ENCODE data around the gene TRIM9.
A peak's percentile ranks its signal among the peaks of the same experiment; 100 is the strongest.

Gene TRIM9

GRCh38 chr14:50955373-50956043, 139.4 kb downstream of the TRIM9 start:
- TF ChIP-seq Cebpa-rat (IDR thresholded peaks at IDR 0.05), result no peak
- peaks cover 0 to 47% (median 12%) of the 10 kb centered on the region in 10 experiments; a peak in 13 of 20 replicates for H3K4me1 ChIP-seq
- peak overlapping the region in 10 of 11 experiments; percentile 8 to 94 (median 60); a peak in 17 of 22 replicates for H3K27ac ChIP-seq
- H3K4me3 ChIP-seq, result 0 out of 20 replicates have a peak overlapping the region, but pooled peaks of 1 of the 10 experiments have one; percentile 3
- peak overlapping the region in 5 of 11 experiments; percentile 50 to 94 (median 81); a peak in 11 of 22 replicates for H3K4me2 ChIP-seq
- peak overlapping the region in 5 of 11 experiments; percentile 39 to 78 (median 73); a peak in 8 of 22 replicates for H3K9ac ChIP-seq
- no peaks in the 10 kb centered on the region for H4K20me1 ChIP-seq
- H3K36me3 ChIP-seq, result no peaks in the 10 kb centered on the region
- no peaks in the 10 kb centered on the region for H3K27me3 ChIP-seq
- 0 out of 22 replicates have a peak, but pooled peaks cover 0 to 5% (median 0%) of the 10 kb centered on the region in 11 experiments for H3K9me3 ChIP-seq (replicated peaks in 1 of 11)

DNA sequence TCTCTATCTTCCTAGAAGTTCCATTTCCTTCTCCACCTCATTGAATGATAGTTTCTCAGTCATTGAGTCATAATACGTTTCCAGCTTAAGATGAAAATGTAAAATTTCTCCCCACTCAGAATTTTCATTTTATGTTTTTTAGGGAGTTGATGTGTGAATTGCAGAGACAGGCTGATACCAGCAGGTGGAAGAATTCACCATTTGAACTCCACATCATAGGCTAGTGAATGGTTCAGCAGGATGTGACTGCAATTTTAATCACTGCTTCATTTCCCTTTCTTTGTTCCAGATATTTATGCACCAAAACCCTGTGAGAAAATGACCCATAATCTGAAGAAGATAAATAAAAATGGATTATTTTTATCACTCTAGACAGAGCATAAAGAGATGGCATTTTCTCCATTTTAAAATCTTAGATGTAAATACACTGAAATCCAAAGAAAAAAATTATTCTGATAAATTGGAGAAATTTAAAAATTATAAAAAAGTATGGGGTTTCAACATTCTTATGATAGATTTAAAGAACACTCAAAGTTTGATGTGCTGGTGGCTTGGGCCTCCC, 140.0 kb downstream of the TRIM9 start:
- peak overlapping the region in 5 of 11 experiments; percentile 39 to 78 (median 73); a peak in 8 of 22 replicates for H3K9ac ChIP-seq
- peak overlapping the region in 5 of 11 experiments; percentile 50 to 94 (median 81); a peak in 10 of 22 replicates for H3K4me2 ChIP-seq
- H3K4me1 ChIP-seq, result peaks cover 0 to 47% (median 12%) of the 10 kb centered on the region in 10 experiments; a peak in 13 of 20 replicates
- 0 out of 22 replicates have a peak, but pooled peaks cover 0 to 5% (median 0%) of the 10 kb centered on the region in 11 experiments for H3K9me3 ChIP-seq (replicated peaks in 1 of 11)
- no peaks in the 10 kb centered on the region for H3K36me3 ChIP-seq
- no peak for TF ChIP-seq Cebpa-rat (IDR thresholded peaks at IDR 0.05)
- peak overlapping the region in 8 of 11 experiments; percentile 13 to 94 (median 76); a peak in 14 of 22 replicates for H3K27ac ChIP-seq
- no peaks in the 10 kb centered on the region for H4K20me1 ChIP-seq
- no peak overlapping the region for H3K4me3 ChIP-seq
- no peaks in the 10 kb centered on the region for H3K27me3 ChIP-seq

DNA sequence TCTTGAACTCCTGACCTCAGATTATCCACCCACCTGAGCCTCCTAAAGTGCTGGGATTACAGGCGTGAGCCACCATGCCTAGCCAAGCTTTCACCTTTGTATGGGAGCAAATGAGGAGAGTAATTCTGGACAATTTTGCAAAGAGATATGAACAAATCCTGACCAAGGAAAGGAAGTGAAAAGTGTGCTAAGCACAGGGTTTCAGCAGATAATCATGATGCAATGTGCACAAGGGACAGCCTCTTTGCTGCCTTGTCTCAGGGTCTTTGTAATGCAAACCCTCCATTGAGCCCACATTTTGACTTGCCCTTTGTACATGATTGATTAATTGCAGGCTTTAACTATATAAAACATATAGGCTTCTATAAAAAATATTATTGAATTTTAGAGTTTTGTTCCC, 141.4 kb downstream of the TRIM9 start:
- Histone ChIP-seq H3K4me1 (peaks cover 0 to 47% (median 12%) of the 10 kb centered on the region in 10 experiments; a peak in 13 of 20 replicates), H3K9me3 (replicated peaks in 1 of 11) (peaks cover 7 to 13% (median 8%) of the 10 kb centered on the region in 11 experiments), H3K27ac (no peak overlapping the region), H3K36me3 (no peaks in the 10 kb centered on the region), H4K20me1 (no peaks in the 10 kb centered on the region), H3K27me3 (no peaks in the 10 kb centered on the region), H3K4me2 (peak overlapping the region in 4 of 11 experiments; percentile 15 to 94 (median 38); a peak in 7 of 22 replicates), H3K4me3 (no peak overlapping the region), H3K9ac (no peak overlapping the region)
- no peak for TF ChIP-seq Cebpa-rat (IDR thresholded peaks at IDR 0.05)

GRCh38 chr14:50951032-50951431, 143.9 kb downstream of the TRIM9 start:
- H3K4me3 ChIP-seq, result no peak overlapping the region
- H3K4me1 ChIP-seq, result peaks cover 0 to 59% (median 12%) of the 10 kb centered on the region in 10 experiments; a peak in 13 of 20 replicates
- peak overlapping the region in 3 of 11 experiments; percentile 47 to 77 (median 62); a peak in 6 of 22 replicates for H3K4me2 ChIP-seq
- no peak overlapping the region for H3K9ac ChIP-seq
- H3K27ac ChIP-seq, result 0 out of 22 replicates have a peak overlapping the region, but pooled peaks of 1 of the 11 experiments have one; percentile 30
- no peak for TF ChIP-seq Cebpa-rat (IDR thresholded peaks at IDR 0.05)
- H3K9me3 ChIP-seq (replicated peaks in 1 of 11), result peaks cover 8 to 17% (median 14%) of the 10 kb centered on the region in 11 experiments
- H4K20me1 ChIP-seq, result no peaks in the 10 kb centered on the region
- no peaks in the 10 kb centered on the region for H3K36me3 ChIP-seq
- no peaks in the 10 kb centered on the region for H3K27me3 ChIP-seq

- H3K4me3 ChIP-seq, result no peak overlapping the region
- no peak for TF ChIP-seq Cebpa-rat (IDR thresholded peaks at IDR 0.05)
- no peak overlapping the region for H3K9ac ChIP-seq
- H3K4me2 ChIP-seq, result no peak overlapping the region
- peaks cover 0 to 25% (median 23%) of the 10 kb centered on the region in 11 experiments; a peak in 20 of 22 replicates for H3K27me3 ChIP-seq
- H3K4me1 ChIP-seq, result peaks cover 0 to 34% (median 20%) of the 10 kb centered on the region in 10 experiments; a peak in 18 of 20 replicates
- peaks cover 8 to 32% (median 16%) of the 10 kb centered on the region in 11 experiments for H3K9me3 ChIP-seq (replicated peaks in 1 of 11)
- 0 out of 22 replicates have a peak, but pooled peaks cover 0 to 7% (median 0%) of the 10 kb centered on the region in 11 experiments for H3K36me3 ChIP-seq
- peaks cover 0 to 2% (median 0%) of the 10 kb centered on the region in 11 experiments; a peak in 1 of 22 replicates for H4K20me1 ChIP-seq
- no peak overlapping the region for H3K27ac ChIP-seq
Measured at GRCh38 chr14:50948205-50948604, 146.7 kb downstream of the TRIM9 start.

DNA sequence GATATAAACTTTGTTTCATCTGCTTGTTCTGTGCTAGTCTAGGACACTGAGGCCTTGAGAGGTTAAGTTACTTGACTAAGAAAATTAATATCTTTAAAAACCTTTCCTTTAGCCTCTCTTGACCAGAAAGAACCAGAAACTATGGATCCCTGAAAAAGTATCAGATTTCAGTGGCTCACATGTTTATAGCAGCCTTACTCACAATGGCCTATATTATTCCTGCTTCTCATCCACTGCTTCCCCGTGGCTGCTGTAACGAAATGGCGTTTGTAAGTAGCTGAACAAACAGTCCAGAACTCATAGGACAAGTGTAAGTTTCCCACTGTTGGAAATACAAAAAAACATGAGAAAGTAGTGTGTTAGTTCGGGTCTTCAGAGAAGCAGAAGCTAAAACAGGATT, 147.5 kb downstream of the TRIM9 start:
- Histone ChIP-seq H3K36me3 (peaks cover 0 to 14% (median 0%) of the 10 kb centered on the region in 11 experiments; a peak in 5 of 22 replicates), H3K9ac (no peak overlapping the region), H3K4me1 (peaks cover 0 to 33% (median 20%) of the 10 kb centered on the region in 10 experiments; a peak in 18 of 20 replicates), H3K4me2 (peak overlapping the region in 1 of 11 experiments; percentile 13; a peak in 3 of 22 replicates), H3K27me3 (peaks cover 0 to 33% (median 31%) of the 10 kb centered on the region in 11 experiments; a peak in 20 of 22 replicates), H4K20me1 (peaks cover 0 to 10% (median 0%) of the 10 kb centered on the region in 11 experiments; a peak in 2 of 22 replicates), H3K9me3 (replicated peaks in 1 of 11) (peaks cover 8 to 35% (median 16%) of the 10 kb centered on the region in 11 experiments), H3K27ac (no peak overlapping the region), H3K4me3 (no peak overlapping the region)
- TF ChIP-seq Cebpa-rat (IDR thresholded peaks at IDR 0.05), result no peak

DNA sequence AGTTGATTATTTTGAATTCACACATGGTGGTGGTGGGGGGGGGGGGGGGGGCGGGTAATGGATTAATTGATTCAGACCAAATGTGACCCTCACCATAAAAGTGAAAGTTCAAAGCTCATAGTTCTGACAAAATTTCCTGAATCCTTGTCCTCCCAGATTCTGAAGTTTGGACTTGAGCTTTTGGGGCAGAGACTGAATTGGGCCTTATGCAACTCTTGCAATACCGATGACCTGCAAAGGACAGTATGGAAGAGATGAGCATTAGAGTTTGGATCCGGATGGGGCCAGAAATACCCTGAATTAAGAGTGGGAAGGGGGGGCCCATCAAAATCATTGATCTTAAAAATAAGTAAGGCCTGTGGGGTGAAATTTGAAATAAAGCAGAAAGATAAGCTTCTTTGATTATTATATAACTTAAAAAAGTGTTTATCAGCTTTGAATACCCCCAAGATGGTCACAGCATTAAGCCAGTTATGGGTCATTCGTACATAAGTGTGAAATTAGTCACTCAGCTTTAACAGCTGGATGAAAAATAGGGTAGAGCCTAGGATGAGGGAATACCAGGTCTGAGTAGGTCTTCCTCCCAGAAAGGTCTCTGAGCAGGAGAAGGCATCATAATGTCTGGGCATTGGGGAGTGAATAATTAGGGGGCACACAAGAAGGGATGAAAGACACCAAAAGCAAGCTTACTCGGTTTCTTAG, 148.5 kb downstream of the TRIM9 start:
- H3K27ac ChIP-seq, result no peak overlapping the region
- H3K9ac ChIP-seq, result no peak overlapping the region
- H3K4me2 ChIP-seq, result peak overlapping the region in 2 of 11 experiments; percentile 13 to 62; a peak in 4 of 22 replicates
- H3K4me1 ChIP-seq, result peaks cover 0 to 32% (median 16%) of the 10 kb centered on the region in 10 experiments; a peak in 18 of 20 replicates
- H4K20me1 ChIP-seq, result peaks cover 0 to 18% (median 0%) of the 10 kb centered on the region in 11 experiments; a peak in 4 of 22 replicates
- peaks cover 8 to 35% (median 16%) of the 10 kb centered on the region in 11 experiments for H3K9me3 ChIP-seq (replicated peaks in 1 of 11)
- peaks cover 0 to 24% (median 0%) of the 10 kb centered on the region in 11 experiments; a peak in 7 of 22 replicates for H3K36me3 ChIP-seq
- peaks cover 0 to 43% (median 41%) of the 10 kb centered on the region in 11 experiments; a peak in 20 of 22 replicates for H3K27me3 ChIP-seq
- TF ChIP-seq Cebpa-rat (IDR thresholded peaks at IDR 0.05), result no peak
- H3K4me3 ChIP-seq, result no peak overlapping the region
